Mesenteric fat pad (tissue), 1 donor: Measurements from ENCODE around the gene NRG2. TPM values are rescaled to one million over a fixed set of nuclear protein-coding genes. Genes with fewer than 3 reads are reported as not detected.

ENCODE experiments used
- DNase-seq: peaks from one replicate; pipeline ENCODE4 v3.0.0-alpha.2; 2020; ENCODE audit warnings: low spot score
- total RNA-seq: library from RNA; stranded (reverse); fragmentation: NEBNext Ultra II Directional; extraction: Animal tissue kit (Norgen Biotek cat#: 25700); gene quantifications from one replicate; pipeline ENCODE4 v1.2.1, GENCODE V29; 2021
- donor health status: DM: yes; HTN: yes; CAD: no.

The NRG2 gene
- total RNA-seq, 1 donor from 2014 or later: 5.7 TPM

- no peak for DNase-seq
These were observed 136.4 kb downstream of the NRG2 start for GRCh38 chr5:139906661-139907060.

- peak; percentile 85 for DNase-seq
These were observed 138.1 kb downstream of the NRG2 start for GRCh38 chr5:139904816-139905661.

- no peak for DNase-seq
These were observed 138.6 kb downstream of the NRG2 start for GRCh38 chr5:139904566-139904815.

GRCh38 chr5:139903795-139904565, 139.1 kb downstream of the NRG2 start:
- peak; percentile 89 for DNase-seq

GRCh38 chr5:139903450-139903794, 139.7 kb downstream of the NRG2 start:
- DNase-seq: no peak

GRCh38 chr5:139901986-139902385, 141.1 kb downstream of the NRG2 start:
- DNase-seq: peak; percentile 65

- DNase-seq: peak; percentile 74
These were observed 141.9 kb downstream of the NRG2 start for GRCh38 chr5:139901251-139901575.

- peak; percentile 85 for DNase-seq
These were observed 142.4 kb downstream of the NRG2 start for GRCh38 chr5:139900546-139901250.

GRCh38 chr5:139898981-139899380, 144.1 kb downstream of the NRG2 start:
- DNase-seq: peak; percentile 76

- DNase-seq: peak; percentile 74
These were observed 145.1 kb downstream of the NRG2 start for GRCh38 chr5:139897982-139898381.

GRCh38 chr5:139897342-139897741, 145.8 kb downstream of the NRG2 start:
- DNase-seq: peak; percentile 24

- DNase-seq: peak; percentile 59
These were observed 146.4 kb downstream of the NRG2 start for GRCh38 chr5:139896718-139897117.

- DNase-seq: peak; percentile 41
These were observed 147.5 kb downstream of the NRG2 start for GRCh38 chr5:139895647-139896046.

GRCh38 chr5:139895046-139895445, 148.1 kb downstream of the NRG2 start:
- DNase-seq: no peak

GRCh38 chr5:139893873-139894272, 149.2 kb downstream of the NRG2 start:
- DNase-seq: no peak

- no peak for DNase-seq
These were observed 153.7 kb downstream of the NRG2 start for GRCh38 chr5:139889410-139889809.

GRCh38 chr5:139888370-139888769, 154.7 kb downstream of the NRG2 start:
- DNase-seq: no peak

- DNase-seq: no peak
These were observed 156.9 kb downstream of the NRG2 start for GRCh38 chr5:139886213-139886612.

GRCh38 chr5:139885857-139886208, 157.3 kb downstream of the NRG2 start:
- no peak for DNase-seq

GRCh38 chr5:139885172-139885856, 157.8 kb downstream of the NRG2 start:
- no peak for DNase-seq

- DNase-seq: no peak
These were observed 158.4 kb downstream of the NRG2 start for GRCh38 chr5:139884734-139885133.

GRCh38 chr5:139884144-139884543, 159.0 kb downstream of the NRG2 start:
- no peak for DNase-seq
